Measurements from ENCODE around the gene ATG101.

The ATG101 gene

DNA sequence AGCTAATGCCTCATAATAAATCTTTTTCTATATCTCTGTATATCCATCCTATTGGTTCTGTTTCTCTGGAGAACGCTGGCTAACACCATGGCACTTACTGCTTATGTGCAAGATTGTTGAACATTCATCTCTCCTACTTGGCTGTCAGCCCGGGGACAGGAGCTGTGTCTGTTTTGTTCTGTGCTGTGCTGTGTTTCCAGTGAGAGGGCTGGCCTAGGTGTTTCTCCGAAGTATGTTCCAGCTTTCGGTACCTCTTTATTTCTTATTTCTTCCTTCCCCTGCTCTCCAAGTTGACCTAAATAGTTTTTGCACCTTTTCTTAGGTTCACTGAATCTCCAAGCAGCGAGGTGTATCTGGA, 37.4 kb upstream of the ATG101 start:
- ATAC-seq = peak; percentile 61
- TF ChIP-seq ARNTL (CRISPR knock-in tag; IDR thresholded peaks at IDR 0.05; ENCODE audit: borderline replicate concordance, low read depth) (no peak), ISL1 (CRISPR knock-in tag; IDR thresholded peaks at IDR 0.05) (0 out of 2 replicates have a peak, but pooled peaks have one; percentile 6), TSHZ2 (CRISPR knock-in tag; IDR thresholded peaks at IDR 0.05) (no peak), ZNF70 (CRISPR knock-in tag; IDR thresholded peaks at IDR 0.05) (peak; percentile 17; the same call in 1 of the 2 replicates), SNAI2 (CRISPR knock-in tag; IDR thresholded peaks at IDR 0.05) (no peak), ESRRG (CRISPR knock-in tag; IDR thresholded peaks at IDR 0.05) (no peak), OSR1 (CRISPR knock-in tag; IDR thresholded peaks at IDR 0.05) (no peak), ZNF565 (CRISPR knock-in tag; conservative IDR thresholded peaks at IDR 0.05; ENCODE audit: low read depth) (no peak), TOX (CRISPR knock-in tag; IDR thresholded peaks at IDR 0.05; ENCODE audit: borderline replicate concordance) (no peak), PPARA (CRISPR knock-in tag; IDR thresholded peaks at IDR 0.05; ENCODE audit: borderline replicate concordance) (no peak)
- TF ChIP-seq, protein P1, sequence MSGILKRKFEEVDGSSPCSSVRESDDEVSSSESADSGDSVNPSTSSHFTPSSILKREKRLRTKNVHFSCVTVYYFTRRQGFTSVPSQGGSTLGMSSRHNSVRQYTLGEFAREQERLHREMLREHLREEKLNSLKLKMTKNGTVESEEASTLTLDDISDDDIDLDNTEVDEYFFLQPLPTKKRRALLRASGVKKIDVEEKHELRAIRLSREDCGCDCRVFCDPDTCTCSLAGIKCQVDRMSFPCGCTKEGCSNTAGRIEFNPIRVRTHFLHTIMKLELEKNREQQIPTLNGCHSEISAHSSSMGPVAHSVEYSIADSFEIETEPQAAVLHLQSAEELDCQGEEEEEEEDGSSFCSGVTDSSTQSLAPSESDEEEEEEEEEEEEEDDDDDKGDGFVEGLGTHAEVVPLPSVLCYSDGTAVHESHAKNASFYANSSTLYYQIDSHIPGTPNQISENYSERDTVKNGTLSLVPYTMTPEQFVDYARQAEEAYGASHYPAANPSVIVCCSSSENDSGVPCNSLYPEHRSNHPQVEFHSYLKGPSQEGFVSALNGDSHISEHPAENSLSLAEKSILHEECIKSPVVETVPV (CRISPR knock-in tag; IDR thresholded peaks at IDR 0.05) = no peak

DNA sequence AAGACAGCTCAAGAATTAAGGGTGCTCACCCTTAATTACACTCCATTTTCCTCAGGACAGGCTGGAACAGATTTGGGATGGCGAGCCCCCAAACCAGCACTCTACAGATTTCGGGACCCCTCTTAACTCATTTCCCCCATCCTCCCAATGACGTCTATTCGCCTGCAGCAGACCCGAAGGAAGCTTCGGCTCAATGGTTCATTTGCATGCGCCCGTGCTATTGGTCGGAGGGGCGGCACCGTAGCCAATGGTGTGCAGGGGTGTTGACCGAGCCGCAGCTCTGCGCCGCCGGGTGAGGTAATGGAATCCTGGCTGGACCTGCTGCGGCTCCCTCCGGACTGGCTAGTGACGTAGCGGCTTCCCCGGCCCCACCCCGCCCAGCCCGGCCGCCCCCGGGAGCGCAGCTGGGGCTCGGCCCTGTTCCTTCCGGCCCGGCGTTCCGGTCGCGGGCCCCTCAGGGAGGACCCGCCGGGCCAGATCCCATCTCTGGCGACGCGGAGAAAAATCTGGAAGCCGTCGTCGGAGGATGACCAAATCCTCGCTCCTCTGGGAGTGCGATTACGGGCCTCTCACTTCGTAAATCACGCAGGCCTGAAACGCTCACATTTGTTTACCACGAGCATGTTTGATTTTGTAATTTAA, 36.9 kb upstream of the ATG101 start:
- TF ChIP-seq ISL1 (CRISPR knock-in tag; IDR thresholded peaks at IDR 0.05) = no peak
- 0 out of 2 replicates have a peak, but pooled peaks have one; percentile 9 for TF ChIP-seq PATZ1 (CRISPR knock-in tag; IDR thresholded peaks at IDR 0.05; ENCODE audit: borderline replicate concordance)
- TF ChIP-seq TCF4 (CRISPR knock-in tag; IDR thresholded peaks at IDR 0.05; ENCODE audit: borderline replicate concordance) = 0 out of 2 replicates have a peak, but pooled peaks have one; percentile 34
- peak; percentile 39; the same call in 1 of the 2 replicates for TF ChIP-seq CSDC2 (CRISPR knock-in tag; IDR thresholded peaks at IDR 0.05)
- peak; percentile 56; the same call in 1 of the 2 replicates for TF ChIP-seq TSHZ2 (CRISPR knock-in tag; IDR thresholded peaks at IDR 0.05)
- 0 out of 2 replicates have a peak, but pooled peaks have one; percentile 43 for TF ChIP-seq GLIS3 (CRISPR knock-in tag; IDR thresholded peaks at IDR 0.05)
- 0 out of 2 replicates have a peak, but pooled peaks have one; percentile 25 for TF ChIP-seq CREB5 (CRISPR knock-in tag; IDR thresholded peaks at IDR 0.05; ENCODE audit: low read depth)
- TF ChIP-seq ZFP3 (CRISPR knock-in tag; IDR thresholded peaks at IDR 0.05) = no peak
- peak; percentile 95 for ATAC-seq

- TF ChIP-seq ZNF8 (CRISPR knock-in tag; IDR thresholded peaks at IDR 0.05) (no peak), ZFP3 (CRISPR knock-in tag; IDR thresholded peaks at IDR 0.05) (0 out of 2 replicates have a peak, but pooled peaks have one; percentile 31)
- ATAC-seq = no peak
These were observed 36.2 kb upstream of the ATG101 start for GRCh38 chr12:52033446-52034140.
